Gastrocnemius medialis (tissue), 4 donors: ENCODE results near the gene FHOD3. TPM values are rescaled to one million over a fixed set of nuclear protein-coding genes. Genes with fewer than 3 reads are reported as not detected.

Experiments
- ATAC-seq, 2 donors: fragments of 150-250 bp; one replicate each; pipeline ENCODE4 v1.9.1; 2016
- DNase-seq, 2 donors: peaks; one replicate each; pipeline ENCODE4 v3.0.0-alpha.2; 2019
- H3K27ac ChIP-seq, 4 donors: fragments of 200-600 bp; sonication (generic); 1 replicate in 1 of 4; 2 replicates in 3 of 4; pipeline ENCODE4 v1.5.1; 2016 to 2018; ENCODE audit warnings: mild to moderate bottlenecking in 2 of 4, moderate library complexity in 1 of 4
- H3K27me3 ChIP-seq, 3 donors: fragments of 200-600 bp; sonication (generic) in 2 of 3; 1 replicate in 1 of 3; 2 replicates in 2 of 3; pipeline versions ENCODE4 v1.5.1 to v1.6.0; 2016 to 2019; ENCODE audit warnings: mild to moderate bottlenecking in 1 of 3, moderate library complexity in 1 of 3
- H3K36me3 ChIP-seq, 2 donors: fragments of 200-600 bp; sonication (generic) in 1 of 2; one replicate each; pipeline ENCODE4 v1.5.1; 2017 to 2018
- H3K4me1 ChIP-seq, 2 donors: fragments of 200-600 bp; sonication (generic) in 1 of 2; one replicate each; pipeline ENCODE4 v1.5.1; 2016 to 2017; ENCODE audit warnings: mild to moderate bottlenecking in 2 of 2
- H3K4me3 ChIP-seq, 4 donors: fragments of 200-600 bp; sonication (generic) in 3 of 4; 1 replicate in 1 of 4; 2 replicates in 3 of 4; pipeline ENCODE4 v1.5.1; 2016 to 2019; ENCODE audit warnings: mild to moderate bottlenecking in 2 of 4
- H3K9me3 ChIP-seq, 3 donors: fragments of 200-600 bp; sonication (generic) in 2 of 3; 1 replicate in 1 of 3; 2 replicates in 2 of 3; pipeline ENCODE4 v1.5.1; 2016 to 2019
- CTCF ChIP-seq, 5 experiments: fragments of 450-650 bp in 3 of 5; fragments of 200-600 bp in 2 of 5; sonication (generic) in 2 of 5; IDR thresholded peaks in 4 of 5; conservative IDR thresholded peaks in 1 of 5; 1 replicate in 4 of 5; 2 replicates in 1 of 5; pipeline ENCODE4 v1.5.1; 2016 to 2019; ENCODE audit warnings: antibody characterized with exemption in 5 of 5, mild to moderate bottlenecking in 3 of 5, moderate library complexity in 3 of 5
- POLR2A ChIP-seq, 2 donors: fragments of 450-650 bp; IDR thresholded peaks; one replicate each; pipeline ENCODE4 v1.6.1; 2017; ENCODE audit warnings: antibody characterized with exemption in 2 of 2, mild to moderate bottlenecking in 2 of 2, moderate library complexity in 2 of 2
- in situ Hi-C, 4 donors: fragments of 200-750 bp; cut with MboI; loops; one replicate each; pipeline versions ENCODE4 v1.15.0 to v1.8.0; 2017; ENCODE audit warnings: low sequenced_read_pairs in 4 of 4
- intact Hi-C: fragments of 100-400 bp; cut with DNase I; formaldehyde crosslinking; loops from one replicate; pipeline ENCODE4 v1.15.1; 2023; ENCODE audit warnings: low total_unique reads
- total RNA-seq, 4 donors: library from RNA; depleted of rRNA; stranded (reverse); fragments of >200 nt; gene quantifications; one replicate each; pipeline versions ENCODE4 v1.1.0 to v1.2.3, GENCODE V29; 2016

FHOD3 gene
- total RNA-seq, 4 donors from 2014 or later, result 10.0 to 32.5 (median 17.0) TPM

GRCh38 chr18:36688020-36688965 is 390.8 kb downstream of the FHOD3 start:
- Histone ChIP-seq H3K4me1 (no peaks in the 10 kb centered on the region), H3K36me3 (no peaks in the 10 kb centered on the region), H3K27ac (no peak overlapping the region), H3K4me3 (no peak overlapping the region), H3K27me3 (no peaks in the 10 kb centered on the region), H3K9me3 (no peaks in the 10 kb centered on the region)
- ATAC-seq (peak; percentile 73 to 80), DNase-seq (peak in 1 of 2 donors; percentile 52)
- in situ Hi-C loops, result loop anchor here in 2 of 4 donors (5.0 to 10.0 kb wide), 2 partner anchors 69 to 127 kb away; no protein-coding TSS in a partner anchor
- intact Hi-C loops, result loop anchor here (1.0 kb wide), 1 partner anchor 69 kb away; no protein-coding TSS in a partner anchor
- TF ChIP-seq CTCF (IDR thresholded peaks at IDR 0.05 in 4 of 5, conservative IDR thresholded peaks at IDR 0.05 in 1 of 5), result peak; percentile 70 to 86 (median 83)
- no peak for TF ChIP-seq POLR2A (IDR thresholded peaks at IDR 0.05)

- no peak for TF ChIP-seq CTCF (IDR thresholded peaks at IDR 0.05 in 4 of 5, conservative IDR thresholded peaks at IDR 0.05 in 1 of 5)
- TF ChIP-seq POLR2A (IDR thresholded peaks at IDR 0.05), result no peak
- Histone ChIP-seq H3K27me3 (no peaks in the 10 kb centered on the region), H3K9me3 (no peaks in the 10 kb centered on the region), H3K4me1 (peaks cover 2 to 4% of the 10 kb centered on the region in 2 donors), H3K4me3 (no peak overlapping the region), H3K27ac (no peak overlapping the region), H3K36me3 (no peaks in the 10 kb centered on the region)
- intact Hi-C loops (no loop called here), in situ Hi-C loops (loop anchor here in 2 of 4 donors (10.0 kb wide), 1 partner anchor 62 kb away; no protein-coding TSS in a partner anchor)
- DNase-seq, result no peak
- ATAC-seq, result no peak
Observed at GRCh38 chr18:36692371-36692770, 394.9 kb downstream of the FHOD3 start.

- Histone ChIP-seq H3K27ac (no peak overlapping the region), H3K36me3 (no peaks in the 10 kb centered on the region), H3K4me3 (no peak overlapping the region), H3K9me3 (no peaks in the 10 kb centered on the region), H3K27me3 (no peaks in the 10 kb centered on the region), H3K4me1 (peaks cover 2 to 6% of the 10 kb centered on the region in 2 donors)
- no peak for ATAC-seq
- intact Hi-C loops (no loop called here), in situ Hi-C loops (loop anchor here in 2 of 4 donors (10.0 kb wide), 1 partner anchor 62 kb away; no protein-coding TSS in a partner anchor)
- TF ChIP-seq CTCF (IDR thresholded peaks at IDR 0.05 in 4 of 5, conservative IDR thresholded peaks at IDR 0.05 in 1 of 5) (no peak), POLR2A (IDR thresholded peaks at IDR 0.05) (no peak)
- no peak for DNase-seq
Observed at GRCh38 chr18:36692921-36693332, 395.4 kb downstream of the FHOD3 start.

- H3K27ac ChIP-seq, result no peak overlapping the region
- peaks cover 6% of the 10 kb centered on the region in 2 donors for H3K4me1 ChIP-seq
- in situ Hi-C loops, result loop anchor here in 2 of 4 donors (10.0 kb wide), 1 partner anchor 61 kb away; no protein-coding TSS in a partner anchor
Observed at GRCh38 chr18:36693931-36694620, 396.6 kb downstream of the FHOD3 start.

More at GRCh38 chr18:36693931-36694620, 396.6 kb downstream of the FHOD3 start:
- ATAC-seq, result no peak
- no peak overlapping the region for H3K4me3 ChIP-seq
- intact Hi-C loops, result no loop called here
- H3K9me3 ChIP-seq, result no peaks in the 10 kb centered on the region
- no peak for DNase-seq
- TF ChIP-seq CTCF (IDR thresholded peaks at IDR 0.05 in 4 of 5, conservative IDR thresholded peaks at IDR 0.05 in 1 of 5), result no peak
- no peak for TF ChIP-seq POLR2A (IDR thresholded peaks at IDR 0.05)
- H3K36me3 ChIP-seq, result no peaks in the 10 kb centered on the region
- H3K27me3 ChIP-seq, result no peaks in the 10 kb centered on the region
